ENCODE data around the gene ROBO1.

DNA sequence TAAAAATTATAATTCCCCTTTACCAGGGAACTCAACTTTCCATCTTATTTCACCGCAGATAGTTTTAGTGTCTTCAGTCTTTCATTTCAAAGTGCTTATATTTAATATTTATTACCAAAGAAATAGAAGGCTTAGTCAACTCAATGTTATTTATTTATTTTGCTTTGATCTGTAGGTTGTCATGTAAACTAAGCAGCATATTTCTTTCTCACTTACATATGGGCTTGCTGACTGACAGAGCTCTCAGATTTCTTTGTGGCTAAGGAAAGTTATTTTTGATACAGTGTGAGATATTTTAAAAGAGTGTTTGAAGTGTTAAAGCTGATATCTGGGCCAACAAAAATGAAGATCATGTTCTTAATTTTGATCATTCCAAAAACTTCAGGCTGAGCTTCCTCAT lies 331.4 kb downstream of the ROBO1 start:
- TF ChIP-seq, protein P1, sequence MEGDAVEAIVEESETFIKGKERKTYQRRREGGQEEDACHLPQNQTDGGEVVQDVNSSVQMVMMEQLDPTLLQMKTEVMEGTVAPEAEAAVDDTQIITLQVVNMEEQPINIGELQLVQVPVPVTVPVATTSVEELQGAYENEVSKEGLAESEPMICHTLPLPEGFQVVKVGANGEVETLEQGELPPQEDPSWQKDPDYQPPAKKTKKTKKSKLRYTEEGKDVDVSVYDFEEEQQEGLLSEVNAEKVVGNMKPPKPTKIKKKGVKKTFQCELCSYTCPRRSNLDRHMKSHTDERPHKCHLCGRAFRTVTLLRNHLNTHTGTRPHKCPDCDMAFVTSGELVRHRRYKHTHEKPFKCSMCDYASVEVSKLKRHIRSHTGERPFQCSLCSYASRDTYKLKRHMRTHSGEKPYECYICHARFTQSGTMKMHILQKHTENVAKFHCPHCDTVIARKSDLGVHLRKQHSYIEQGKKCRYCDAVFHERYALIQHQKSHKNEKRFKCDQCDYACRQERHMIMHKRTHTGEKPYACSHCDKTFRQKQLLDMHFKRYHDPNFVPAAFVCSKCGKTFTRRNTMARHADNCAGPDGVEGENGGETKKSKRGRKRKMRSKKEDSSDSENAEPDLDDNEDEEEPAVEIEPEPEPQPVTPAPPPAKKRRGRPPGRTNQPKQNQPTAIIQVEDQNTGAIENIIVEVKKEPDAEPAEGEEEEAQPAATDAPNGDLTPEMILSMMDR (IDR thresholded peaks at IDR 0.05): no peak
- TF ChIP-seq POLR2A (IDR thresholded peaks at IDR 0.05): no peak
